ENCODE data around the gene EOMES. TPM values are rescaled to one million over a fixed set of nuclear protein-coding genes. Genes with fewer than 3 reads are reported as not detected.

Gene EOMES
- total and polyA plus RNA-seq, 2 of the 4 experiments (the other 2 are of a cell fraction) = not detected

DNA sequence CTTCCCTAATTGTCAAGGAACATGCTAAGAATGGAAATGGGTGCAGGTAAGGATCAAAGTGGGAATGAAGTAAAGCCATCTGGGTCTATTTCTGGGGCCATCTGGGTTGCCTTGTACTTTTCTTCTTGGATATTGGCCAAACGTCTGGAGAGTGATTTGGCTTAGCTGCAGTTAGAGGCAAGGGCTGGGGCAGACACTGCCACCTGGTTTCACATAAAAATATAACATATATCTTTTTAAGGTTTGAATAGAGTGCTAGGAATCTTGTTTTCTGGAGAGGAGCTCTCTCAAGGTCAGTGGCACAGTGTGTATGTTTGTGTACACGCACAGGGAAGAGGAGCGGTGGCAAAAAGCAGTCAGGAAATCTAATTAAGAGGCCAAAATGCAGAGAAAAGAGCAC lies 24.7 kb upstream of the EOMES start:
- DNase-seq (no peak), ATAC-seq (ENCODE audit: low read depth) (no peak)
- Histone ChIP-seq H2BK120ac (ENCODE audit: low read depth, low read length) (no peak overlapping the region), H4K20me1 (ENCODE audit: insufficient read depth, low read length) (no peaks in the 10 kb centered on the region), H3K56ac (ENCODE audit: extremely low read depth, insufficient read depth, low read length) (no peak overlapping the region), H2AK9ac (replicated peaks; ENCODE audit: low read depth, low read length, poor library complexity) (no peak overlapping the region), H3K4me2 (ENCODE audit: low read depth, low read length) (no peak overlapping the region), H3K36me3 (ENCODE audit: control insufficient read depth, insufficient read depth, low read length) (no peaks in the 10 kb centered on the region), H4K5ac (ENCODE audit: low read depth, low read length) (no peak overlapping the region), H4K91ac (ENCODE audit: insufficient read depth, low read depth, low read length) (no peak overlapping the region), H4K8ac (ENCODE audit: low read depth in 2 of 2, low read length in 2 of 2) (no peak overlapping the region), H3K9ac (ENCODE audit: low read depth, low read length) (no peak overlapping the region), H3K23ac (ENCODE audit: low read depth, low read length) (no peak overlapping the region), H3K14ac (replicated peaks; ENCODE audit: low read depth, low read length) (no peak overlapping the region), H3K9me3 (ENCODE audit: control insufficient read depth, insufficient read depth, low read length) (no peaks in the 10 kb centered on the region), H3K79me1 (ENCODE audit: low read depth in 1 of 2, low read length in 2 of 2) (no peaks in the 10 kb centered on the region), H3K9me1 (ENCODE audit: insufficient read depth, low read length) (no peaks in the 10 kb centered on the region), H3K4me3 (ENCODE audit: insufficient read depth, low read depth, low read length) (no peak overlapping the region), H3K27ac (ENCODE audit: insufficient read depth, low read length) (no peak overlapping the region), H2AFZ (replicated peaks; ENCODE audit: low read length, poor library complexity) (no peak overlapping the region), H2BK15ac (ENCODE audit: low read depth, low read length) (no peak overlapping the region), H3K27me3 (ENCODE audit: control insufficient read depth, insufficient read depth, low read length) (no peaks in the 10 kb centered on the region; the same call in 1 of the 2 replicates), H3K4ac (ENCODE audit: low read depth, low read length) (no peak overlapping the region), H2BK20ac (ENCODE audit: low read depth, low read length) (no peak overlapping the region), H2BK5ac (ENCODE audit: low read depth, low read length, poor library complexity, severe bottlenecking) (no peak overlapping the region), H3K18ac (ENCODE audit: low read depth, low read length) (no peak overlapping the region), H3K4me1 (ENCODE audit: control insufficient read depth, insufficient read depth, low read length) (no peaks in the 10 kb centered on the region), H2AK5ac (ENCODE audit: low read depth, low read length) (no peak overlapping the region)
- POLR2A ChIA-PET (ENCODE audit: unreplicated experiment) = no interaction called here
- intact Hi-C loops (cut with micrococcal nuclease) = no loop called here
- in situ Hi-C loops (cut with MboI; ENCODE audit: low sequenced_read_pairs) = no loop called here
- TF ChIP-seq BHLHE40 (IDR thresholded peaks at IDR 0.05; ENCODE audit: low read depth, low read length) = no peak
- TF ChIP-seq CHD1 (IDR thresholded peaks at IDR 0.05; ENCODE audit: low read depth, low read length) = no peak
- TF ChIP-seq CEBPB (IDR thresholded peaks at IDR 0.05; ENCODE audit: low read depth, low read length) = no peak
- TF ChIP-seq SMC3 (IDR thresholded peaks at IDR 0.05; ENCODE audit: low read depth, low read length) = no peak
- no peak for TF ChIP-seq MXI1 (IDR thresholded peaks at IDR 0.05; ENCODE audit: borderline replicate concordance, low read depth, low read length)
- no TSS peak for BruUV-seq (replicated peaks)
- WGBS, 2 experiments (ENCODE audit: extremely low coverage in 2 of 2, insufficient read length in 1 of 2) = no CpG with 5 or more reads among the region's 3 CpGs
- dilution Hi-C loops (cut with HindIII; ENCODE audit: low sequenced_read_pairs, unreplicated experiment) = no loop called here
- CTCF ChIA-PET = interaction anchor here (0.5 kb wide), 1 partner anchor 538 kb away, joined by 3 read pairs; no protein-coding TSS in a partner anchor
